HepG2 (cell line): ENCODE data around the gene STOML3. TPM values are rescaled to one million over a fixed set of nuclear protein-coding genes. Genes with fewer than 3 reads are reported as not detected.

Source experiments
- AFF4 ChIP-seq: sonication (generic); formaldehyde crosslinking; IDR thresholded peaks from 2 replicates; pipeline ENCODE4 v1.4.0; 2020; ENCODE audit warnings: missing genetic modification reagents
- BCL6 ChIP-seq: IDR thresholded peaks from 2 replicates; pipeline ENCODE4 v1.6.1; 2016; ENCODE audit warnings: missing genetic modification reagents, missing compliant biosample characterization
- EZH2 ChIP-seq: conservative IDR thresholded peaks from 2 replicates; pipeline ENCODE4 v1.6.1; 2012; ENCODE audit warnings: mild to moderate bottlenecking, low read depth, low read length, moderate library complexity
- FOXP1 ChIP-seq, 2 experiments: fragments of 450-650 bp in 1 of 2; IDR thresholded peaks; 2 replicates each; pipeline ENCODE4 v1.6.1; 2017 to 2018; ENCODE audit warnings: antibody characterized with exemption in 1 of 2
- HDAC6 ChIP-seq: fragments of 200-600 bp; sonication (generic); IDR thresholded peaks from 2 replicates; pipeline ENCODE4 v1.7.0; 2017; ENCODE audit warnings: mild to moderate bottlenecking, antibody characterized with exemption, low read length, low read depth
- HMGA1 ChIP-seq: sonication (generic); formaldehyde crosslinking; conservative IDR thresholded peaks from 2 replicates; pipeline ENCODE4 v1.4.0; 2020; ENCODE audit warnings: missing genetic modification reagents
- HNRNPLL ChIP-seq: fragments of 200-400 bp; formaldehyde crosslinking; IDR thresholded peaks from 2 replicates; pipeline ENCODE4 v1.6.1; 2017; ENCODE audit warnings: mild to moderate bottlenecking, low read depth, low read length; ENCODE audit not compliant: poor library complexity, severe bottlenecking
- KLF12 ChIP-seq: sonication (generic); formaldehyde crosslinking; IDR thresholded peaks from 2 replicates; pipeline ENCODE4 v1.4.0; 2020; ENCODE audit warnings: missing genetic modification reagents, borderline replicate concordance
- RELA ChIP-seq: sonication (generic); formaldehyde crosslinking; IDR thresholded peaks from 2 replicates; pipeline ENCODE4 v1.4.0; 2020; ENCODE audit warnings: missing genetic modification reagents
- REST ChIP-seq, 2 experiments: IDR thresholded peaks; 2 replicates each; pipeline ENCODE4 v1.6.1; 2011 to 2012; ENCODE audit warnings: low read length in 2 of 2, borderline replicate concordance in 1 of 2, low read depth in 1 of 2, mild to moderate bottlenecking in 1 of 2, moderate library complexity in 1 of 2
- SRSF9 ChIP-seq: fragments of 200-400 bp; formaldehyde crosslinking; IDR thresholded peaks from 2 replicates; pipeline ENCODE4 v1.6.1; 2018; ENCODE audit warnings: borderline replicate concordance, mild to moderate bottlenecking, low read depth, low read length; ENCODE audit not compliant: insufficient read depth, poor library complexity, severe bottlenecking
- TARDBP ChIP-seq: sonication (generic); formaldehyde crosslinking; IDR thresholded peaks from 2 replicates; pipeline ENCODE4 v1.8.0; 2022; ENCODE audit warnings: mild to moderate bottlenecking, missing genetic modification reagents
- ZBTB7A ChIP-seq: sonication (generic); formaldehyde crosslinking; IDR thresholded peaks from 2 replicates; pipeline ENCODE4 v1.8.0; 2022; ENCODE audit warnings: mild to moderate bottlenecking, missing genetic modification reagents
- ZBTB7B ChIP-seq: sonication (generic); formaldehyde crosslinking; IDR thresholded peaks from 2 replicates; pipeline ENCODE4 v1.4.0; 2020; ENCODE audit warnings: missing genetic modification reagents
- ZNF121 ChIP-seq: sonication (generic); formaldehyde crosslinking; IDR thresholded peaks from 2 replicates; pipeline ENCODE4 v1.5.0; 2020; ENCODE audit warnings: mild to moderate bottlenecking, missing genetic modification reagents
- ZNF160 ChIP-seq: sonication (generic); formaldehyde crosslinking; IDR thresholded peaks from 2 replicates; pipeline ENCODE4 v1.8.0; 2022; ENCODE audit warnings: mild to moderate bottlenecking, inconsistent platforms, missing genetic modification reagents
- ZNF224 ChIP-seq: sonication (generic); formaldehyde crosslinking; IDR thresholded peaks from 2 replicates; pipeline ENCODE4 v1.5.0; 2020; ENCODE audit warnings: mild to moderate bottlenecking, missing genetic modification reagents
- ZNF3 ChIP-seq: IDR thresholded peaks from 2 replicates; pipeline ENCODE4 v1.7.0; 2017; ENCODE audit warnings: inconsistent platforms
- ZNF501 ChIP-seq: sonication (generic); formaldehyde crosslinking; IDR thresholded peaks from 2 replicates; pipeline ENCODE4 v1.5.1; 2020; ENCODE audit warnings: mild to moderate bottlenecking, moderate library complexity, missing genetic modification reagents
- ZNF567 ChIP-seq: sonication (generic); formaldehyde crosslinking; IDR thresholded peaks from 2 replicates; pipeline ENCODE4 v1.8.1; 2023; ENCODE audit warnings: mild to moderate bottlenecking, missing genetic modification reagents, borderline replicate concordance
- ZNF691 ChIP-seq: sonication (generic); formaldehyde crosslinking; IDR thresholded peaks from 2 replicates; pipeline ENCODE4 v1.4.0; 2020; ENCODE audit warnings: missing genetic modification reagents, low read depth, mild to moderate bottlenecking, borderline replicate concordance
- polyA plus RNA-seq, 8 experiments: library from polyadenylated mRNA; depleted of rRNA in 3 of 8; stranded (reverse) in 7 of 8; unstranded in 1 of 8; fragments of >200 nt; fragmentation: Illumina TruSeq in 4 of 8; extraction: Trizol in 4 of 8; gene quantifications; 2 replicates each; pipeline versions ENCODE4 v1.2.1 to v1.2.3, GENCODE V29; 2011 to 2016; ENCODE audit warnings: low read depth in 4 of 8, missing spikeins in 1 of 8, mixed read lengths in 1 of 8; ENCODE audit not compliant: insufficient read depth in 1 of 8
- total RNA-seq, 5 experiments: library from RNA; depleted of rRNA; stranded (reverse); fragments of >200 nt; fragmentation: Illumina TruSeq; extraction: Trizol; gene quantifications; 2 replicates each; pipeline ENCODE4 v1.2.3, GENCODE V29; 2016; ENCODE audit warnings: low read depth in 1 of 5

Gene STOML3
- total and polyA plus RNA-seq, 2 of the 13 experiments (the other 11 are each of a cell fraction or from before 2014, with no cell fraction given), result not detected

GRCh38 chr13:39037880-39038568, 47.4 kb upstream of the STOML3 start, which contains the start of the genes NHLRC3 and PROSER1 (continued):
- TF ChIP-seq ZNF567 (CRISPR knock-in tag), result peak; percentile 44; the same call in 1 of the 2 replicates
- no peak for TF ChIP-seq REST (IDR thresholded peaks at IDR 0.05; ENCODE audit: borderline replicate concordance in 1 of 2, low read depth in 1 of 2, low read length in 2 of 2)
- peak; percentile 68 for TF ChIP-seq HNRNPLL
- peak; percentile 67 for TF ChIP-seq ZNF501 (CRISPR knock-in tag)
- TF ChIP-seq AFF4 (CRISPR knock-in tag), result no peak
- TF ChIP-seq HMGA1 (CRISPR knock-in tag), result no peak
- no peak for TF ChIP-seq ZNF121 (CRISPR knock-in tag)
- peak; percentile 48; the same call in 1 of the 2 replicates for TF ChIP-seq TARDBP
- peak; percentile 95; the same call in 1 of the 2 replicates for TF ChIP-seq HDAC6
- 0 out of 2 replicates have a peak, but pooled peaks have one; percentile 20 for TF ChIP-seq ZNF691
- TF ChIP-seq BCL6 (CRISPR knock-in tag), result 0 out of 2 replicates have a peak, but pooled peaks have one; percentile 25
- TF ChIP-seq RELA, result no peak
- 0 out of 2 replicates have a peak, but pooled peaks have one; percentile 56 for TF ChIP-seq ZBTB7A (CRISPR knock-in tag)
- no peak for TF ChIP-seq SRSF9
- peak; percentile 59; the same call in 1 of the 2 replicates for TF ChIP-seq KLF12 (CRISPR knock-in tag)
- 0 out of 2 replicates have a peak, but pooled peaks have one; percentile 56 for TF ChIP-seq ZBTB7B (CRISPR knock-in tag)
- TF ChIP-seq EZH2, result no peak
- 0 out of 2 replicates have a peak, but pooled peaks have one; percentile 16 for TF ChIP-seq ZNF224 (CRISPR knock-in tag)
- TF ChIP-seq FOXP1 (IDR thresholded peaks at IDR 0.05), result no peak
- no peak for TF ChIP-seq FOXP1 (CRISPR knock-in tag; IDR thresholded peaks at IDR 0.05)
- TF ChIP-seq ZNF3 (CRISPR knock-in tag), result no peak
- TF ChIP-seq ZNF160 (CRISPR knock-in tag), result no peak
